ENCODE data around the gene ERP27.

- no peak for TF ChIP-seq POLR2A (IDR thresholded peaks at IDR 0.05; ENCODE audit: extremely low read depth, insufficient read length)
- no peak for TF ChIP-seq CTCF (IDR thresholded peaks at IDR 0.05; ENCODE audit: low read depth, low read length)
- TF ChIP-seq, protein P1, sequence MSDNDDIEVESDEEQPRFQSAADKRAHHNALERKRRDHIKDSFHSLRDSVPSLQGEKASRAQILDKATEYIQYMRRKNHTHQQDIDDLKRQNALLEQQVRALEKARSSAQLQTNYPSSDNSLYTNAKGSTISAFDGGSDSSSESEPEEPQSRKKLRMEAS (IDR thresholded peaks at IDR 0.05; ENCODE audit: low read depth, low read length): no peak
These were observed 18.6 kb upstream of the ERP27 start for GRCh38 chr12:14956905-14957304.
